RWPE1 (cell line): ENCODE measurements around the gene BUB1B.

ENCODE experiments used
- CTCF ChIA-PET: fragments of 350-600 bp; sonication (Branson Sonifier 250); formaldehyde crosslinking; extraction: SDS; loops from one replicate; lab custom pipeline; 2021; lab: Yijun Ruan, JAX
- POLR2A ChIA-PET: fragments of 400-600 bp; formaldehyde crosslinking; extraction: SDS; loops from one replicate; lab custom pipeline; 2020; ENCODE audit warnings: antibody characterized with exemption; ENCODE audit not compliant: low non-redundant PET; lab: Yijun Ruan, JAX
- DNase-seq: peaks from one replicate; pipeline ENCODE4 v3.0.0; 2012; ENCODE audit warnings: low spot score
- H3K27ac ChIP-seq: fragments of 450-650 bp; 2 replicates; pipeline ENCODE4 v1.5.1; 2017
- TF ChIP-seq, protein P1 (sequence below): fragments of 450-650 bp; conservative IDR thresholded peaks from 2 replicates; pipeline ENCODE4 v1.5.1; 2017; ENCODE audit warnings: low read depth, mild to moderate bottlenecking

BUB1B gene

DNA sequence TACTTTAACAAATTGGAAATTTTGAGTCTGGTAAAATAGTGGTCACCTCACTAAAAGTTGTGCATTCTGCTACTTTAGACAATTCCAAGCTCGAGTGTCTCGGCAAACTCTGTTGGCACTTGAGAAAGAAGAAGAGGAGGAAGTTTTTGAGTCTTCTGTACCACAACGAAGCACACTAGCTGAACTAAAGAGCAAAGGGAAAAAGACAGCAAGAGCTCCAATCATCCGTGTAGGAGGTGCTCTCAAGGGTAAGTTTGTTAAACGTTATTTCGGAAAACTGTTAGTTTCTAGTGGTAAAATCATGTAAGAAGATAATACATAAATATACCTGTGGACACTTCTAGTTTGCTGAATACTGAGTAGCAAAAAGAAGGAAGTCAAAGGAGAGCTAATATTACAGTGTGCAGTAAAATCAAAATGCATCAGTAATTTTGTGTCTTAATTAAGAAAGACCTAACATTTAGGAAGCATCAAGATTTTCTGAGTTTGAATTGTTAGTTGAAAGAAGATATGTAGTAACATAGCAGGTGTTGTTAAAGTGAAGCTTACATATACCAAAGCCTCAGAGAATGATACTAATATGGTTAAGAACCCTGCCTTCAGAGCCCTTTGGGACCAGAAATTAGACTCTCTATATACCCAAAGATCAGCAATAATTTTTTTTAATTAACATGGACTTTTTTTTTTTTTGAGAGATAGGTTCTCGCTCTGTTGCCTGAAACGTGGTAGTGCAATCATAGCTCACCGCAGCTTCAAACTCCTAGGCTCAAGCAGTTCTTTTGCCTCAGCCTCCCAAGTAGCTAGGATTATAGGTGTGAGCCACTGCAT lies 23.0 kb downstream of the BUB1B start:
- POLR2A ChIA-PET = no interaction called here
- TF ChIP-seq, protein P1, sequence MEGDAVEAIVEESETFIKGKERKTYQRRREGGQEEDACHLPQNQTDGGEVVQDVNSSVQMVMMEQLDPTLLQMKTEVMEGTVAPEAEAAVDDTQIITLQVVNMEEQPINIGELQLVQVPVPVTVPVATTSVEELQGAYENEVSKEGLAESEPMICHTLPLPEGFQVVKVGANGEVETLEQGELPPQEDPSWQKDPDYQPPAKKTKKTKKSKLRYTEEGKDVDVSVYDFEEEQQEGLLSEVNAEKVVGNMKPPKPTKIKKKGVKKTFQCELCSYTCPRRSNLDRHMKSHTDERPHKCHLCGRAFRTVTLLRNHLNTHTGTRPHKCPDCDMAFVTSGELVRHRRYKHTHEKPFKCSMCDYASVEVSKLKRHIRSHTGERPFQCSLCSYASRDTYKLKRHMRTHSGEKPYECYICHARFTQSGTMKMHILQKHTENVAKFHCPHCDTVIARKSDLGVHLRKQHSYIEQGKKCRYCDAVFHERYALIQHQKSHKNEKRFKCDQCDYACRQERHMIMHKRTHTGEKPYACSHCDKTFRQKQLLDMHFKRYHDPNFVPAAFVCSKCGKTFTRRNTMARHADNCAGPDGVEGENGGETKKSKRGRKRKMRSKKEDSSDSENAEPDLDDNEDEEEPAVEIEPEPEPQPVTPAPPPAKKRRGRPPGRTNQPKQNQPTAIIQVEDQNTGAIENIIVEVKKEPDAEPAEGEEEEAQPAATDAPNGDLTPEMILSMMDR = no peak
- no peak overlapping the region for H3K27ac ChIP-seq

DNA sequence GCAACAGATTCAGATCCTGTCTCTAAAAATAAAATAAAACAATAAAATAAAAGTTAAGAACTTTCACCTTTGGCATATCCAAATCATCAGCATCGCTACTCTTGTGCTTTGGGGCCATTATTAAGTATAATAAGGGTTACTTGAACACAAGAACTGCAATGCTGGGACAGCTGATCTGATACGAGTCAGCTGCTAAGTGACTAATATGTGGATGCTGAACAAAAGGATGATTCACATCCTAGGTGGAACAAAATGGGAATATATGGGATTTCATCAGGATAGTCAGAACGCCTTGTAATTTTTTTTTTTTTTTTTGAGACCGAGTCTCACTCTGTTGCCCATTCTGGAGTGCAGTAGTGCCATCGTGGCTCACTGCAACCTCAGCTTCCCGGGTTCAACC lies 29.7 kb downstream of the BUB1B start:
- H3K27ac ChIP-seq = peak overlapping the region; percentile 23; the same call in 1 of the 2 replicates
- CTCF ChIA-PET = interaction anchor here (0.6 to 0.7 kb wide), 4 partner anchors 30 to 175 kb away, joined by 3 to 4 read pairs (median 3); partner anchors contain the start of gene BUB1B
- TF ChIP-seq, protein P1 = no peak

More for the DNA sequence above, 23.0 kb downstream of the BUB1B start:
- CTCF ChIA-PET = interaction anchor here (0.6 kb wide), 2 partner anchors 108 to 241 kb away, joined by 4 to 6 read pairs; no protein-coding TSS in a partner anchor
- no peak for DNase-seq

DNA sequence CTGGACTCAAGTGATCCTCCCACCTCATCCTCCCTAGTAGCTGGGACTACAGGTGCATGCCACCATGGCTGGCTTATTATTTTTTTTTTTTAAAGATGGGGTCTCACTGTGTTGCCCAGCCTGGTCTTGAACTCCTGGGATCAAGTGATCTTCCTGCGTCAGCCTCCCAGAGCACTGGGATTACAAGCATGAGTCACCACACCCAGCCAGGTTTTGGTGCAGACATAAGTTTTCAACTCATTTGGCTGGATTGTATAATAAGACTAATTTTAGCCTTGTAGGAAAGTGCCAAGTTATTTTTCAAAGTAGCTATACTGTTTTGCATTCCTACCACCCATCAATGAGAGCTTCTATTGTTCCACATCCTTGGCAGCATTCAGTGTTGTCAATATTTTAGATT lies 32.1 kb downstream of the BUB1B start:
- H3K27ac ChIP-seq = no peak overlapping the region
- POLR2A ChIA-PET = no interaction called here
- CTCF ChIA-PET = no interaction called here
- no peak for DNase-seq
- TF ChIP-seq, protein P1 = no peak

More for the DNA sequence above, 29.7 kb downstream of the BUB1B start:
- peak; percentile 53 for DNase-seq
- POLR2A ChIA-PET = no interaction called here

DNA sequence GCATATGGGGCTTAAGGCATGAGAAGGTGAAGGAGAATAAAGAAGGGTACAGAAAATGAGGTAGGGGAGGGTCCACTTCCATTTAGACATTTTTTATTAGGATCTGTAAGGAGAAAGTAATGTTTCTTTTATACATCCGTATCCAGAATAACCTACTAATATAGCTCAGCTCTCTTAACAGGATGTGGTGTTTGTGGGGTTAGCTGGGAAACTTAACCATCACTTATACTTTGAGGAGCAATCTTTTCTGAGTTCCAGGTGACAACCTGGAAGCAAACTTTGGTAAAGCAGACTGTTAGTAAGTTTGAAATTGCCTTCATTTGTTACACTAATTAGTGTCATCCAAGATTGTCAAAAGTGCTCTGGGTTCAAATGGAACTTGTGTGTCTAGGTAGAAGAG lies 36.6 kb downstream of the BUB1B start:
- no peak for DNase-seq
- TF ChIP-seq, protein P1 = no peak
- ChIA-PET CTCF (no interaction called here), POLR2A (no interaction called here)
- H3K27ac ChIP-seq = no peak overlapping the region

DNA sequence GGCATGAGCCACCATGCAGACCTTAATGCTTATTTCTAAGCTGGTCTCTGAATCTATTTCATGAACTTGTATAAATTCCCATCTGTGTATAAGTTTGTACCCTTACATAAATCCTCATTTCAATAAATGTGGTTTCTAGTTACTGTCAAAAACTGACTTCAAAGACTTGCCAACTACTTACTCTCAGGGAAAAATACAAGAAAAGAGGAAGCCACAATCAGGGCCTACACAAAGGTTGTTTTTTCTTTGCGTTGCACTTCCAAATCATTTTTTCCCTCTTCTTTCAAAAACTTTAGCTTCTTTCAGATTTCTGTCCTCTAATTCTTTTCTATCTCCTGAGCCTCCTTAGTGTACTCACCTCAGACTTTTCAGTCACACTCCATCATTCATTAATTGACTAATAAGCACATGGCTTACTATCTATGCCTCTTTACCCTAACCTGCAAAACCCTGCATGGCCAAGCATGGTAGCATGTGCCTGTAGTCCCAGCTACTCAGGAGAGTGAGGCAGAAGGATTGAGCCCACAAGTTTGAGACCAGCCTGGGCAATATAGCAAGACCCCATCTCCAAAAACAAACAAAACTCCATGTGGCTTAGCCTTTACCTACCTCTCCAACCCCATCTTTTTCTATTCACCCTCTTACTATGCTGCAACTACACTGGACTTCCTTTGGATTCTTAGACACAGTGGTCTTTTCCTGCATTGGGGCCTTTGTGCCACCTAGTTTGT lies 37.7 kb downstream of the BUB1B start:
- no peak for DNase-seq
- H3K27ac ChIP-seq = no peak overlapping the region
- ChIA-PET CTCF (interaction anchor here (0.6 kb wide), 1 partner anchor 9 kb away, joined by 3 read pairs; no protein-coding TSS in a partner anchor), POLR2A (no interaction called here)
- TF ChIP-seq, protein P1 = no peak

DNA sequence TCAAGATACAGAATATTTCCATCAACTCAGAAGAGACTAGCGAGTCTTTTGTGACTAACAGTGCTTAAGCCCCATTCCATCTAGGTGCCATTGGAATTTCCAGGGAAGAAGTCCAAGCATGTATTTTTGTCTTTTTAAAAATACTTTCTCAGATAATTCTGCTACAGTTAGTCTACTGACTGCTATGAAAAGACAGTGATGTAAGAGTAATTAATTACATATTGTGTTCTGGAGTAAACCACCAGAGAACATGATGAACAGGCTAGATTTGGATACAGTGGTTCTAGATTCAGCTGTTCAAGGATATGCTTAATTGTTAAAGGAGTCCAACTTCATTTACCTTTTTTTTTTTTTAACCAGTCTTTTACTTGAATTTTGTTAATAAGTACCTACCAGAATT lies 43.2 kb downstream of the BUB1B start:
- TF ChIP-seq, protein P1 = no peak
- H3K27ac ChIP-seq = no peak overlapping the region
- CTCF ChIA-PET = interaction anchor here (0.7 to 1.2 kb wide), 2 partner anchors 14 to 66 kb away, joined by 3 to 5 read pairs; no protein-coding TSS in a partner anchor
- POLR2A ChIA-PET = no interaction called here
- no peak for DNase-seq
